Hepatic stellate cell (primary cell): ENCODE results near the gene SIK2.
A peak's percentile ranks its signal among the peaks of the same experiment; 100 is the strongest.

ENCODE experiments used
- DNase-seq: peaks from one replicate; pipeline ENCODE4 v3.0.0; 2011; ENCODE audit warnings: low spot score

The SIK2 gene

DNA sequence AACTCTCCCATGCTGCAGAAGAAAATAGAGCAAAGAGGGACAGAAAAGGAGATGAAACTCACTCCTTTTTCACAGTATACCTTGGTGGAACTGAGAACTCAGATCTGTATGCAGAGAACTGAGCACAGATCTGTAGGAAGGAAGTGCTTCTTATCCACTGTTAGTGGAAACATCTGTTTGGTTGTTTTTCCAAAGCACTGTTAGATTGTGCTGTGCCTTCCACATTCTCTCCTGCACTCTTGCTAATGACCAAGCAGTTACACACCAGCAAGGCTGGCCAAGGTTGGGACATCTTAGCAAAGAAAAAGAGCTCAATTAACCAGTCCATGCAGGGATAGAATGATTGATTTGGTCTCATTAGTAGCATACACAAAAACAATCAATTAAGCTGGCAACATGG lies 20.1 kb upstream of the SIK2 start:
- no peak for DNase-seq

DNA sequence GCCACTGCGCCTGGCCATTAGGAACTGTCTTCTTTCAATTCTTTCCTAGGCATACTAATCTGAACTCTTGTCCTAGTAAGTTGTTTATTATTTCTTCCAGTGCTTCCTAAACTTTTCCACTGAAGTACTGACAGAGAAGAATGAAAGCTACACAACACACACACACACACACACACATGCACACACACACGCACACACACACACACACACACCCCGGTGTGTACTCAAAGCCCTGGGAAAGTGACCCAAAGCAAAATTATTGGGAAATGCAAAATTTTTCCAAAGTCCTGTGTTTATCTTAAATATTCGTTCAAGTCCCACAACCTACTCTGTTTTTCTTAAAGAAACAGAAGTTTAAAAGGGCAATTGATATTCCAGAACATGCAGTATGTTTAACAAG lies 19.4 kb upstream of the SIK2 start:
- no peak for DNase-seq

- DNase-seq = no peak
These were observed 16.9 kb upstream of the SIK2 start for GRCh38 chr11:111585371-111585770.

GRCh38 chr11:111586388-111586831 lies 15.8 kb upstream of the SIK2 start:
- DNase-seq = no peak

GRCh38 chr11:111589114-111589513 lies 13.1 kb upstream of the SIK2 start:
- DNase-seq = no peak

GRCh38 chr11:111589886-111590499 lies 12.3 kb upstream of the SIK2 start:
- no peak for DNase-seq

DNA sequence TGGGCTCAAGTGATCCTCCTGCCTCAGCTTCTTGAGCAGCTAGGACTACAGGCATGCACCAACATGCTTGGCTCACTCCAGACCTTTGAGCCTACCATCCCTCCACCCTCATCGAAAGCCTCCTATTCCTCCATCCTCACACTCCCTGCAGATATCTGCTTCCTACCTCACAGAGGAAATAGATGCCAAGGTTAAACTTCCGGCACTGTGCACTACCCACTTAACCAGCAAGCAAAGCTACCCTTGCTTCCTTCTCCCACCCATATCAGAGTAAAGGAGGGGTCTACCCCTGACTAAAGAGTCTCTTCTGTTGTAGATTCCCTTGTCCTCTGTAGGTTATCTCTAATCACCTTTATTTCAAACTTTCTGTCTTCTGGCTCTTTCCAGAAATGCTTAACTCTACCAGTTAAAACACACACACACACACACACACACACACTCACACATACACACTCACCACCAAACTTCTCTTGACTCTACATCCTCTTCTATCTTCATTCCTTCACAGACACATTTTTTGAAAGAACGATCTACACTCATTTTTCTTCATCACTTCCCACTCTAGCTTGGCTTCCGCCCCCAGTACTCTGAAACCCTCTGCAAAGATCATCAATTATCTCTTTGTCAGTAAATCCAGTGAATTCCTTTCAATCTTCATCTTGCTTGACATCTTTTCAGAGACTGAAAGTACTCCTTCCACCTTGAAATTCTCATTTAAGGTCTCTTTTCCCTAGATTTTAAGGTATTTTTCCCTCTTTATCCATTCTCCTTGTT lies 10.9 kb upstream of the SIK2 start:
- DNase-seq = no peak

DNA sequence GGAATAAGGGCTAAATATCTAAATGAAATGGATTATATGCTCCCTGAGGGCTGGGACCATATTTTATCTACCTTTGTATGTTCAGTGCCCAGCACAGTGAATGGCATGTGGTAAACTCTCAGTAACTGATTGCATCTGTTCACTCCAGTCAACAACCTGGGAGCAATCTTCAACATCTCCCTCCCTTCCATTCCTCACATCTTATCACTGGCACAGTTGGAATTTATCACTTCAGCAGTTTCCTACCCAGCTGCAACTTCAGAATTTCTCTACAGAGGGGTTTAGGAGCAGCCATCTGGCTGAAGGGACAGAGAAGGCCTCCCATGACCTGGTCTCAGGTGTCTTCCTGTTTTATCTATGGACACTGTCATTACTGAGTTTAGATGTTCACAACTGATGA lies 9.8 kb upstream of the SIK2 start:
- no peak for DNase-seq

GRCh38 chr11:111596319-111596718 lies 5.9 kb upstream of the SIK2 start:
- no peak for DNase-seq

DNA sequence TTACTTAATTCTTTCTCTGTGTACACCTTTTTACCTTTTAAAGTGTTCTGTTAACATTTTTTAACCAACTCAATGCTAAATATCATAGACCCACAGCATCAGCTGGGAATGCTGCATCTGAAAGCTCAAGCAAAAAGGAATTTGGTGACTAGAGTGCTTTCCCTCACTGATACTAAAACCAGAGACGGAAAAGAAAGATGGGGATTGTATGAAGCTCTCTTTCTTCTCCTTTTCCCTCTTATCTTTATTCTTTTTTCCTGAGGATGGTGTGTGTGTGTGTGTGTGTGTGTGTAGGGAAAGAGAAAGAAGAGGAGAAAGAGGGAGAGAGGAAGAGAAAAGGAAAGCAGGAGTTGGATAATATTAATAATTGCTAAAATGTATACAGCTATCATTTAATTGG lies 4.1 kb upstream of the SIK2 start:
- DNase-seq = no peak

DNA sequence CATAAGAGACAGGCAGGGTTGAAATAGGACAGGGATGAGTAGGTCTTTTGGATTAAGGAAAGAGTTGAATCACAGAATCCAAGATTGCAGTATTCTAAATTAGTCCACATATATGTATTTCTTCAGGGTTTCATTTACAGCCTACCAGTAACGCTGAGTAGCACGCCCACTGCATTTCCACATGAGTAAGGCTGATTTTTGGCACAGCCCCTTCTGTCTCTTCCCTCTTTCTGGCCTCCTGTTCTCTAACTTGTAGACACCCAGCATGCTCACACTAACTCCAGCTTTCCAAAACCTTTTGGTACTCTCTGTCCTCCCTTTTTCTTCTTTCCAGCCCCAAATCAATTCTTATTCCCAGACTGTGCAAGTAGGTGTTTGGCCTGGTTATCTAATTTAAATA lies 3.7 kb upstream of the SIK2 start:
- no peak for DNase-seq

GRCh38 chr11:111601636-111601978 lies 642 bp upstream of the SIK2 start:
- no peak for DNase-seq

DNA sequence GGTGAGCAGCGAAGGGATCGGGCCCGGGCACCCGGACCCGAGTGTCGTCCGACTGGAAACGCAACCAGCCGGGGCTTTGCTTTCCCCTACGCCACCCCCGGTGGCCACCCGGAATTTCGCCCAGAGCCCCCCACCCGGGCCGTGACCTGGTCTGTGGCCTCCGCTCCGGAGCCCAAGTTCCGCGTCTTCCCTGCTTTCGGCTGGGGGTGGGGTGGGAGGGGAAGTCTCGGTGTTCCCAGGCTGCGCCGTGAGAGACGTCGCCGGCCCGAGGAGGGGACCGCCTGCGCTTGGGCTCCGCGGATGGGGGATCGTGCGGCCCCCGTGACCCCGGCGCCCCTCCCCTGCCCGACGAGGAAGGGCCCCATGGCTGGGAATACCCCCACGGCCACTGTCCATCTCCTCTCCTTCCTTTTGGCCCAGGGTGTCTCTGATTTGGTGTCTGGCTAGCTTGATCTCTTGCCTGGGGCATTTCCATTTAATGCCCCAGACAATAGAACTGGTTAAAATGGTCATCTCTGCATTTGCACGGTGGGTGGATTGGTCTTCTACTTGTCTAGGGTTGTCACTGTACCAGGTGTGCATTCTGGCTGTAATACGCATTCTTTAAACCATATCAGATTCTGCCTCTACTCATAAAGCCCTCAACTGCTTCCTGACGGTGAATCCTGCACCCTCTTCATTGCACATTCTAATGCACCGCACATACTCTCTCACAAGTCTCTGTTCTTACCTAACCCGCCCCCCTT lies 789 bp downstream of the SIK2 start:
- peak; percentile 54 for DNase-seq

- DNase-seq = no peak
These were observed 1.4 kb downstream of the SIK2 start for GRCh38 chr11:111603611-111604130.

DNA sequence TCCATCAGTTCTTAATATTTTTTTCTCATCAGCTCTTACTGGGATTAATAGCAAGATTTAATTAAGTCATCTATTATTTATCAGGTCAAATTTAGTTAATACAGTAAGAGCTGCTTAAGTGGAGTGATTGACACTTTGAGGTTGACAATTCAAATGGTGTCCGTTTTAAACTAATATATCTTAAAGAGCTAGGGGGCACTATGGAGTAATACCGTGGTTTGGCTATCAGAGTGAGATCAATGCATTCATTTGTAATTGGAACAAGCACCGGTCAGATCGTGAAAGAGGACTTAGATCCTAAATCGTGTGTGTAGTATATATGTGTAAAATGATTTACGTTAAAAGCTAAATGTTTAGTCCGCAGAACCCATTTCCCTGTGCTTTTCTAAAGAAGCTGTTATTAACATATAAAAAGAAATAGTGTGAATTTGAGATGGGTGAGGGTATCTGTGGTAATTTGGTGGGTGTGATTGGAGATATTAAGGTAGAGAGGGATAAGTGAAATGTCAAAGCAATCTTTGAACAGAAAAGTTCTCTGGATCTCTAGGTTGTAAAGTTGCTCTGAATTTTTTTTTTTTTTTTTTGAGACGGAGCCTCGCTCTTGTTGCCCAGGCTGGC lies 2.3 kb downstream of the SIK2 start:
- peak; percentile 21 for DNase-seq

DNA sequence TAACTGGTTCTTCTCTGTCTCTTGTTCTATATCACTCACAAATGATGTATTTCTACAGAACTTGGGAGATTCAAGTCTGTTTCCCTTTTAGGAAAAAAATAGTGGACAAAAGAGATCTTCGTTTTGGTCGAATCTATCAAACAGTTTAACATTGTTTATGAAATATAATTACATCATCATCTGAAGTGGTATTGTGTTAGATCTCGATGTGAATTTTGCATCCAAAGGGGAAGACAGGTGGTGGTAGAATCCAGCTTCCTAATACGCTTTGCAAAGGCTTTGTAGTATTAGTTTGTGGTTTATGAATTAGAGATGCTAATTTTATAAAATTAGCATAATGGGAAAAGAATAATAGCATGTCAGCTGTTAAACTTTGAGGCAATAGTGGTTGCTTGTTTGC lies 3.4 kb downstream of the SIK2 start:
- DNase-seq = no peak

DNA sequence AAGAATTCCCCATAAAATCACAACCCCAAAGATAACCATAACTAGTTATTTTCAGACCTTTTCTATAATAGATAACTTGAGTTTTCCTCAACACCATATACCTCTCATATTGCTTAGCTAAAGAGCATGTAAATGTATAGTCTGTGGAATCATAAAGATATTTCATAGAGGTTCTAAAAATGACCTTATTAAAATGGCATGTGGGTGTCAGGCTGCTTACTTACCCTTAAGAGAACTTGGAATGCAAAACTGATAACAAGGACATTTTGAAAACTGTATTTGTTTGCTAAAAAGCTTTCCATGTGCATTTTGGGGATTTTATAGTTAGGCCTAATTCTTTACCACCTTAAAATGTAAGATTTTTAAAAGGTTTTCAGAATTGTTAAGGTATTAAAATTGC lies 4.7 kb downstream of the SIK2 start:
- peak; percentile 15 for DNase-seq

DNA sequence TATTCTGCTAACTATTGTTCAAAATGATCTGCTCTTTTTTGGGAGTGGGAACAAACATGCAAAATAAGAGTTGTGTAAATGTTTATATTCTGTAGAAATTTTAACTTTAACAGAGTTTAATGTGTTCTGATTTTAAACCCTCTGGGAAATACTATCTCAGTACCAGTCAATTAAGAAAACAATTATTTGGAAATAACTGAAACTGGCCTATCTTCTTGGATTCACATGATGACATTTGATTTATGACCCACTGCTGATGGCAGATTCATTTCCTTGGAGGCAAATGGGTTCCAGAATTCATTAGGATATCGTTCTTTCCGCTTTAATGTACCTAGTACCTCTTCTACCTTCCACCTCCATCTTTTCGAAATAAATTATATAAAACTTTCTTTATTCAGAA lies 5.5 kb downstream of the SIK2 start:
- DNase-seq = no peak

- DNase-seq = no peak
These were observed 10.0 kb downstream of the SIK2 start for GRCh38 chr11:111612224-111612623.

- DNase-seq = no peak
These were observed 15.0 kb downstream of the SIK2 start for GRCh38 chr11:111617286-111617685.

DNA sequence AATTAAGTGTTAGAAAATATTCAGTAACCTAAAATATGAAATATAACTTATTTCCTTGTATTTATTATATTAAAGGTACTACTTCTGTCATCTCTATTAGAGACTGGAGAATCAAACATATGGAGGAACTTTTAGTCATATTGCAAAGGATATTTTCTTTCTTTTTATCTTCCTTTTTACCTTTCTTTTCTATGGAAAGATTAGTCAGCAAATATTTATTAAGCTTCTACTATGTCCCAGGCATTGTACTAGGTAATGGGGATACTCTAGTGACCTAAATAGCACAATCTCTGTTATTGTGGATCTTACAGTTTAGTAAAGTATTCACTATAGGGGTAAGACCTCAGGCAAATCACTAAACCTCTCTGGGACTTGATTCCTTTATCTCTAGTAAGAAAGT lies 18.3 kb downstream of the SIK2 start:
- no peak for DNase-seq

DNA sequence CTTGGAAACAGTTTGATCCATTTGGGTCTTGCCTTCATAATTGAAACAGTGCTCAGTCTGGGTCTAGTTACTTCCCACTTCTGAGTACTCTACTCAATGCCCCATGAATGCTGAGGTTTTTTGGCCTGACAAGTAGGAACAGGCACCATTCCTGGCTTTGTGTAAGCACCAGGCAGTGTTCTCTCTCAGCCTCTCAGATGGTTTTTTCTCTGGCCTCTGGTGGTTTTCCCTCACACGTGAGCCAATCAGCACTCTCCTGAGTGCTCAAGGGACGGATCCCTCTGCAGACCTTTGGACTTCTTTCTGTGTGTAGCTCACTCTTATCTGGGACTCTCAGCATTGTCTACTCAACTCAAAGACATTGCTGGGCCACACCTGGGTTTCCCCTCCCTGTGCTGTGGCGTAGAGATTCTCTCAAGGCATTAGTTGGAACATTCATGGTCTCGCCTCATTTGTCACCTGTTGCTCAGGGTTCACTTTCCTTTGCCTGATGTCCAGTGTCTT lies 21.3 kb downstream of the SIK2 start:
- DNase-seq = no peak
